ENCODE results near the gene C2orf80.
"Not testable (repeated sequence)": the region's sequence is repeated elsewhere in the genome, so short reads cannot be mapped to it uniquely, and the experiment has no call there.

C2orf80 gene

GRCh38 chr2:208189810-208190503, at the start of gene C2orf80:
TSS of gene C2orf80 (minus strand) at chr2:208190030. CDS start at chr2:208186986, 3,044 bp downstream.
- DNase-seq = no peak

DNA sequence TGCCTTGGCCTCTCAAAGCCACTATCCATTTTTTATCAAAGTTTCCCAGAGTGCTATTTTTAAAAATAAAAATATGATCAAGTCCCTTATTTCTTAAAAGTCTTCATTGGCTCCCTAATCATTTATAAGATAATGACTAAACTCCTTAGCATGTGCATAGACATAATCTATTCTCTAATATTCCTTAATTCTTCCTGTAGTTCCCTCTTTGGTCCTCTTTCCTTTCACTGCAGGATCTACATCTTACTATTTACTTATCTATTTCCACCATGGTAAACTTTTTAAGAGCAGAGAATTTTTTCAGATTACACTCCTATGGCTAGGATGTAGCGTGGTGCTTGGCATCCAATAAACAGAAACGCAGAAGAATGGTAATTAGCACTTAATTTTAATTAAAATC, 46.0 kb upstream of the C2orf80 start:
- no peak for DNase-seq

- no peak for DNase-seq
Observed at GRCh38 chr2:208234786-208235185, 45.0 kb upstream of the C2orf80 start.

GRCh38 chr2:208228476-208228875, 38.6 kb upstream of the C2orf80 start:
- no peak for DNase-seq

DNA sequence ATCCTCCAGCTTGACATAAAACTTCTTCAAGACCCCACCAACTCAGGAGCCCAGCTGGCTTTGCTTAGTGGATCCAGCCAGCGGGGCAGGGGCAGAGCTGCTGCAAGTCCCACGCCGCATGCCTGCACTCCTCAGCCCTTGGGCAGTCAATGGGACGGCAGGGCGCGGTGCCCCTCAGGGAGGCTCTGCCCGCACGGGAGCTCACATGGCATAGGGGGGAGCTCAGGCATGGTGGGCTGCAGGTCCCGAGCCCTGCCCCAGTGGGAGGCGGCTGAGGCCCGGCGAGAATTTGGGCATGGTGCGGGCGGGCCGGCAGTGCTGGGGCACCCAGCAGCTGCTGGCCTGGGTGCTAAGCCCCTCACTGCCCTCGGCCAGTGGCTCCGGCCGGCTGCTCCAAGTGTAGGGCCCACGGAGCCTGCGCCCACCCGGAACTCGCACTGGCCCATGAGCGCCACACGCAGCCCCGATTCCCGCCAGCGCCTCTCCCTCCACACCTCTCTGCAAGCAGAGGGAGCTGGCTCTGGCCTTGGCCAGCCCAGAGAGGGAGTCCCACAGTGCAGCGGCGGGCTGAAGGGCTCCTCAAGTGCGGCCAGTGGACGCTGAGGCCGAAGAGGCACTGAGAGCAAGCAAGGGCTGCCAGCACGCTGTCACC, 37.9 kb upstream of the C2orf80 start:
- DNase-seq = no peak

- no peak for DNase-seq
Observed at GRCh38 chr2:208224802-208225201, 35.0 kb upstream of the C2orf80 start.

- DNase-seq = no peak
Observed at GRCh38 chr2:208222351-208222750, 32.5 kb upstream of the C2orf80 start.

DNA sequence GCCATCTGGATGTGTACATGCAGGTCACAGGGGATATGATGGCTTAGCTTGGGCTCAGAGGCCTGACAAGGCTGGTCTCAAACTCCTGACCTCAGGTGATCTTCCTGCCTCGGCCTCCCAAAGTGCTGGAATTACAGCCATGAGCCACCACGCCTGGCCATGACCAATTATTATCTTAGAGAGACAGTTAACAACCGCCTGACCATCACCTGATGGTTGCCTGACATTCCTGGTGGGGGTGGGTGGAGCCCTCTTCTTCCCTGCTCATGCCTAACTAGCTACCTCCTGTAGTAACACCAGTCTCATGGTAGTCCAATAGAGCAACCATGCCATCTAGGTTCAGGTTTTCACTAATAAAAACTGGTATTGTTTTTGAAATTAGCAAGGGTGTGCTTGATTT, 32.0 kb upstream of the C2orf80 start:
- DNase-seq = not testable (repeated sequence)

DNA sequence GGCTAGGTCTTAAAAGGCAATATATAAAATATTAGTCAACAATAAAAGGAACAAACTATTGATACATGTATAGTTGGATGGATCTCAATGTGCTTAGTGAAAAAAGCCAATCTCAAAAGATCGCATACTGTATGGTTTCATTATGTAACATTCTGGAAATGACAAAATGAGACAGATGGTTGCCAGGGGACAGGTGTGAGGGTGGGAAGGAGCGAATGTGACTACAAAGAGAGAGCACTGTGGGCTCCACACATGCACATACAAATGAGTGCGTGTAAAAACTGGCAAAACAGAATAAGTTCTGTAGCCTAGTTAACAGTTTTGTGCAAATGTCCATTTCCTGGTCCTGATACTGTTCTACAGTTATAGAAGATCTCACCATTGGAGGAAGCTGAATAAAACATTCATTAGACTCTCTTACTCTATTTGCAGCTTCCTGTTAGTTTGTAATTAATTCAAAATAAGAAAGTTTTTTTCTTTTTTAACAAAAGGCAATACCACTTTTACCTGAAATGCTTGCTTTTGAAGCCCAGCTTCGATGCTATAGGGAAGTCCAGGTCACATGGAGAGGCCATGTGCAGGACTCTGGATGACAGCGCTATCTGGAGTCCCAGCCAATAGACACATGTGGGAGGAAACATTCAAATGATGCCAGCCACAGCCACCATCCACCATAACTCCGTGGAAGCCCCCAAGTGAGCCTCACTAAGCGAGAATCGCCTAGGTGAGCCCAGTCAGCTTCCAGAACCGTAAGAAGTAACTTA, 21.0 kb upstream of the C2orf80 start:
- DNase-seq = no peak

GRCh38 chr2:208208335-208209085, 18.7 kb upstream of the C2orf80 start:
- no peak for DNase-seq

DNA sequence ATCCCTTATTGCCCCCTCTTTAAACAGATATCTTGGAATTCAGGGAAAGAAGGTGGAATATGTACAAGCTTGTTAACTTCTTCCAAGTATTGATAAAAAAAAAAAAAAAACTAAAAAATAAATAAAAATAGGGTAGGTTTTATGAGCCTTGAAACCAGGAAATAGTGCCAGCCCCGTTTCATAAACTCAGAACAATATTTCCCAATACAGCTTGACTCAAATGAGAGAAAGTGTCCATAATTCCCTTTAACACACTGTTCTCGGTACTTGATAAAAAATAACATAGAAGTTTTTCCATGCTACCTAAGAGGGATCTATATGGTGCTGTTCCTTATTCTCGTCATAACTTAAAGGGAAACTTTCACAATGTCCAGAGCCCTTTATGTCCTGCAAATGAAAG, 17.9 kb upstream of the C2orf80 start:
- DNase-seq = no peak

- no peak for DNase-seq
Observed at GRCh38 chr2:208204166-208204565, 14.3 kb upstream of the C2orf80 start.

GRCh38 chr2:208195531-208195930, 5.7 kb upstream of the C2orf80 start:
- no peak for DNase-seq

DNA sequence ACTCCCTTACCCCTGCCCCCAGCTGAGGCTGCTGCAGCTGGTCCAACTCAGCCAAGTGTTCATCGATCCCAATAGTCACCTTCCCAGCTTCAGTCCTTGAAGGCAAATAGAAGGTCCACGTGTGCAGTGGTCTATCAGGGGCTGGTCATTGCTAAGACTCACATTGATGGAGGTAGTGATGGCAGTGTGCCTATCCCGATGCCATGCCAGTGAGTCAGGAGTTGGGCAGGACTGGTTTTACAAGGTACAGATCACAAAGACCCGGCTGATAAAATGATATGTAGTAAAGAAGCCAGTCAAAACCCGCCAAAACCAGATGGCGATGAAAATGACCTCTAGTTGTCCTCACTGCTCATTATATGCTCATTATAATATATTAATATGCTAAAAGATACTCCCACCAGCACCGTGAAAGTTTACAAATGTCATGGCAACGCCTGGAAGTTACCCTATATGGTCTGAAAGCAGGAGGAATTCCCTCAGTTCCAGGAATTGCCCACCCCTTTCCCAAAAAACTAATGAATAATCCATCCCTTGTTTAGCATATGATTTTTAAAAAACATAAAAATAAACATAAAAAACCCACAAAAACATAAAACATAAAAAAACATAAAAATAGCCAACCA, 2.9 kb upstream of the C2orf80 start:
- DNase-seq = no peak

GRCh38 chr2:208189069-208189809, 591 bp downstream of the C2orf80 start:
- no peak for DNase-seq

DNA sequence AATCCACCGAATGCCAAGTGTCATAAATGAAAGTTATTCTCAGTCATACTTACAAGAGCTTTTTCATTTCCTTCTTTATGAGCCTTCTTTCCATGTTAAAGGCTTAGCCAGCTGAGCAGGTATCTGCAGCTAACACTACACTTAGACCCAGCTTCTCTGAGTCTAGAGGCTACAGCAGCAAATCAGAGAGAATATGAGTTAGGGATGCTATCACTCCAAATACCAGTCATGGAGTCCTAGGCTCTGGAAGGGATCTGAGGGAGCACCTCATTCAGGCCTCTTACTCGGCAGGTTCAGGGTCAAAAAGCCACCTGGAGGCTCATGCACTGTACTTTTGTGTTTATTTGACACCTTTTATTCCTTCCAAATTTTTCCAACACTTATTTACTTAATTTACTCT, 2.9 kb downstream of the C2orf80 start:
- no peak for DNase-seq

- DNase-seq = no peak
Observed at GRCh38 chr2:208186465-208186864, 3.4 kb downstream of the C2orf80 start.

- DNase-seq = no peak
Observed at GRCh38 chr2:208183972-208184705, 5.7 kb downstream of the C2orf80 start.

DNA sequence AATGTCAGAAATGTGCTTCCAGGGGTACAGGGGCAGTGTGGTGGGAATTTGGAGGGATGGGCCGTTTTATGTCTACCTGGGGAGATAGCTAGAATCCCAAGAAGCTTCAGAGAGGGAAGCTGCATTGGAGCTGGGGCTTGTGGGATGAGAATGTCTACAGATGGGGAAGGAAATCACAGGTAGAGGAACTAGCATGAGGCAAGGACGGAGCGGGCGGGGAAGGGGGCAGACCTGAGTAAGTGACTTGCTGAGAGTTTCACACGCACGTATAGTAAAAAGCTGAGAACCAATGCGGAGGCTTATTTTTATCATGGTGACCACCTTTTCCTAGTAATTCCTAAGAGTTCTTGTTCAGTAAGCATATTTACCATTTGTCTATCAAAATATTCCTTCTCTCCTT, 6.3 kb downstream of the C2orf80 start:
- no peak for DNase-seq

- DNase-seq = no peak
Observed at GRCh38 chr2:208182835-208183234, 7.0 kb downstream of the C2orf80 start.

- DNase-seq = no peak
Observed at GRCh38 chr2:208179028-208179609, 10.7 kb downstream of the C2orf80 start.
